ENCODE data around the gene SENP2. TPM values are rescaled to one million over a fixed set of nuclear protein-coding genes. Genes with fewer than 3 reads are reported as not detected.
"Not testable (repeated sequence)": the region's sequence is repeated elsewhere in the genome, so short reads cannot be mapped to it uniquely, and the experiment has no call there.

SENP2 gene
- 10 to 100 TPM; 11.8 to 15.0 (median 13.1) TPM for polyA plus RNA-seq

DNA sequence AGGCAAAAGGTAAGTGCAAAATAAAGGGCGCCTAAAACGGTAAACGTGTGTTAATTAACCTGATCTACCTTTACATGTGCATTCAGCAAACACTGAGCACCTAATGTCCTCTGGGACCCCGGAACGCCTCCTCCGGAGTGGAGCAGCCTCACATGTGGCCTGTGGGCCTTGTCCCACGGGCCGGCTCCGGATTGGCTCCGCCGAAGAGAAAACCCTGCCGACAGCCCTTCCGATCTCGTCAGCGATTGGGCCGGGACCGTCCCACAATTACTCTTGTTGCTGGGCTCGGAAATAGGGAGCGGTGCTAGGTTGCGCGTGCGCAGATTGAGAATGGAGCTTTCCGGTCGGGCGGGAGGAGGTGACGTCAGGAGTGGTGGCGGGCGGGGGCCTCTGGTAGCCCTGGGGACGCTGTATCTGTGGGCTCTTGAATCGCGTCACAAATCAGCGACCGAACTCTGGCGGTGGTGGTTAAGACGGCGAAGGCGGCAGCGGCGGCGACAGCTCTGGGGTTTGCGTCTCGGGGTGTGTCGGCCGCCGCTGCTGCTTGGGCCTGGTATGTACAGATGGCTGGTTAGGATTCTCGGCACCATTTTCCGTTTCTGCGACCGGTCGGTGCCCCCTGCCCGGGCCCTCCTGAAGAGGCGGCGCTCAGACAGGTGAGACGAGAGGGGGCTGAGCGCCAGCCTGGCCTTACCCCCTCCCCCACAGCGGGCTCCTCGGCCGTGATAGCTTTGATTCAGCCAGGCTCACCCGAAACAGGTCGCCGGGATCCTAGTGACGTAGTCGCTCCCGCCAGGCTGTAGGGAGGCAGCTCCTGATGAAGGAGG, at the start of gene SENP2:
Gene SENP2, plus strand, starts transcription at position 437 of the 827 bp plus-strand sequence. Its CDS starts 119 bp downstream, at position 556.
- Mint-ChIP-seq H3K9me3 (no peaks in the 10 kb centered on the region), H3K27me3 (ENCODE audit: low read depth in 3 of 3) (peaks cover 8 to 23% (median 12%) of the 10 kb centered on the region in 3 donors), H3K27ac (peak within 1 kb of the TSS; percentile 88 to 96 (median 93)), H3K36me3 (no peaks in the 10 kb centered on the region), H3K4me3 (peak within 1 kb of the TSS; percentile 78 to 94 (median 85)), H3K4me1 (peaks cover 50 to 56% of the 10 kb centered on the region in 2 donors)
- DNase-seq: peak; percentile 100

DNA sequence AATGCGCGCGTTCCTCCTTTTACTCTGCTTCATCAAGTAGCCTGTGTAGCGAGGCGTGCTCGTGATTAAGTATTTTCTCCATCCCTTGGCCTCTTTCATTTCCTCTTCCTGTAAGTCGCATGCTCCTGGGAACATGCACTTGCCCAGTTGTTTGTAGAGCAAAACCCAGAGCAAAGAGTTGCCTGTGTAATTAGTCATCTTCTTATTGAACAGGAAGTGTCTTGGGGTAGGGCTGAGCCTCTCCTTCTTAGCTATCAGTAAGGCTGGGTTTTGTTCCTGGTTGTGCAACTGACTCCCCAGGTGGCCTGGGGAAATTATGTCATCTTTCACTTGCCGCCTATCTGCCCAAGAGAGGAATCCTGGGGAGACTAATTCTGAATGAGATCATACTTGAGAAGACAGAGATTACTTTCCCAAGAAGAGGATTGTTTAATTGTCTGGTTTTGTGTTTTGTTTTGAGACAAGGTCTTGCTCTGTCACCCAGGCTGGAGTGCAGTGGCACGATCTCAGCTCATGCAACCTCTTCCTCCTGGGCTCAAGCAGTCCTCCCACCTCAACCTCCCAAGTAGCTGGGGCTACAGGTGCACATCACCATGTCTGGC, 48.6 kb upstream of the SENP2 start:
- Mint-ChIP-seq H3K9me3 (no peaks in the 10 kb centered on the region), H3K27me3 (ENCODE audit: low read depth in 3 of 3) (peaks cover 0 to 5% (median 0%) of the 10 kb centered on the region in 3 donors), H3K4me1 (peaks cover 0 to 5% of the 10 kb centered on the region in 2 donors), H3K4me3 (no peak overlapping the region), H3K36me3 (no peaks in the 10 kb centered on the region), H3K27ac (peak overlapping the region in 1 of 6 donors; percentile 42)
- DNase-seq: no peak

DNA sequence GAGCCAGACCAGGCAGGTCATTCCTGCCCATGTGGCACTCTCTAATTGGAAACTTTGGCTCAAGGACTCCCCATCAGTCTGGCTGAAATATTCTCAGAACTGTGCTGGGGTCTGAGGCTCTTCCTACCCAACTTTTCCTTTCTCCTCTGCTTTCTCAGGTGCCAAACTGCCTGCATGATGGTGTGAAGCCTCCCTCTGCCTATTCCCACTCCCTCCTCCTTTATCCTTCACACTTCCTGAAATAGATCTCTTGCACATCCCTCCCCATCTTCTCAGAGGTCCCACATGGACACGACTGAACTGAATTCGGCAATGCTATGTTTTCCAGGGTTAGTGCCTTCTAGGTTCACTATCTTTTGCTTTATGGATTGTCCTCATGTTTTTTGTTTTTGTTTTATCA, 46.2 kb upstream of the SENP2 start:
- Mint-ChIP-seq H3K4me3 (no peak overlapping the region), H3K4me1 (peaks cover 0 to 5% of the 10 kb centered on the region in 2 donors), H3K9me3 (no peaks in the 10 kb centered on the region), H3K36me3 (no peaks in the 10 kb centered on the region), H3K27me3 (ENCODE audit: low read depth in 3 of 3) (peaks cover 0 to 8% (median 2%) of the 10 kb centered on the region in 3 donors), H3K27ac (no peak overlapping the region)
- no peak for DNase-seq

DNA sequence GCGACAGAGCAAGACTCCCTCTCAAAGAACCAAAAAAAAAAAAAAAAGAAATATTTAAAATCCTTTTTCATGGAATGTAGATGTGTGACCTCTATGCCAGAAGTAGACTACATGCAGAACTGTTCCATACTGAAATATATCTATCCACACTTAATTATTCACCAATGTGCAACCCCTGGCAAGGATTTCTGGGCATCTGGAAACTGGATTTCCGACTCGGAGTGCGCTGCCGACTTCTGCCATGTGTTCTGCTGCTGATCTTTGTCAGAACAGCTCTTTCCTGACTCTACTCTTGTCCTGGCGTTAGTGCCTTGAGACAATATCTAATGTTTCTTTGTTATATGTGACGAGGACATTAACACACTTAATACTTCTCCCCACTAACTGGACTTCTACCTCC, 45.4 kb upstream of the SENP2 start:
- Mint-ChIP-seq H3K9me3 (no peaks in the 10 kb centered on the region), H3K4me1 (peaks cover 0 to 5% of the 10 kb centered on the region in 2 donors), H3K27me3 (ENCODE audit: low read depth in 3 of 3) (peaks cover 0 to 8% (median 2%) of the 10 kb centered on the region in 3 donors)

DNA sequence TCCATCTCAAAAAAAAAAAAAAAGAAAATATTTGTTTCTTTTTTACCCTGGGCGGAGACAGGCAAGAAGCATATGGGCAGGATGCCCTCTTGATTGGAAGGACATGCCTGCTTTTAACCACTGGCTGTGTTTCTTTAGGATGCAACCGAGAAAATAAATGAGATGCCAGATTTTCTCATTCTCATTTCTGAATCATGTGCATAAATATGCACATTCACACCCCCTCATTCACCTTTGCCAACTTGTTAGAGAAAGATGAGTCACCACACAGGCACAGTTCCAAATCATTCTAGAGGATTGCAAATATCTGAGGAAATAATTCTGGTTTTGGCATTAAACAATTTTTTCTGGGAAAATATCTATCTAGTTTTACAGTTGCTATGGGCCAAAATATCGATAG, 37.0 kb upstream of the SENP2 start:
- Mint-ChIP-seq H3K9me3 (no peaks in the 10 kb centered on the region), H3K36me3 (no peaks in the 10 kb centered on the region), H3K27me3 (ENCODE audit: low read depth in 3 of 3) (no peaks in the 10 kb centered on the region), H3K27ac (no peak overlapping the region), H3K4me1 (peaks cover 9 to 14% of the 10 kb centered on the region in 2 donors), H3K4me3 (no peak overlapping the region)
- no peak for DNase-seq

More for the DNA sequence above, 45.4 kb upstream of the SENP2 start:
- no peak overlapping the region for H3K4me3 Mint-ChIP-seq
- no peaks in the 10 kb centered on the region for H3K36me3 Mint-ChIP-seq
- no peak overlapping the region for H3K27ac Mint-ChIP-seq
- no peak for DNase-seq

DNA sequence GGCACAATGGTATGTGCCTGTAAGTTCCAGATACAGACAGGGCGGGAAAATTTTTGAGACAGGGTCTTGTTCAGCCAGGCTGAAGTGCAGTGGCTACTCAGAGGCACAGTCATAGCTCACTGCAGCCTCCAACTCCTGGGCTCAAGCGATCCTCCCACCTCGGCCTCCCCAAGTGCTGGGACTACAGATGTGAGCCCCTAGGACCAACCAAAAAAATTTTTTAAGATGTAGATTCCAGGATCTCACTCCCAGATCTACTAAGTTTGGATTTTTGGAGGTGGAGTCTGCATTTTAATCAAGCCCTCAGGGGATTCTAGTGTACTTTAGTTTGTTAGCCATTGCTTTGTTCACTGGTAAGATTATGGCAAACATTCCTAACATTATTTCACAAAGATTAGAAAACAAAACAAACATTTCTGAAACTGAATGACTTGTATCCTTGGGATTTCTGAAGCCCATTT, 36.4 kb upstream of the SENP2 start:
- peaks cover 9 to 14% of the 10 kb centered on the region in 2 donors for H3K4me1 Mint-ChIP-seq
- DNase-seq: no peak
- no peaks in the 10 kb centered on the region for H3K27me3 Mint-ChIP-seq (ENCODE audit: low read depth in 3 of 3)
- no peaks in the 10 kb centered on the region for H3K36me3 Mint-ChIP-seq
- H3K27ac Mint-ChIP-seq: no peak overlapping the region
- no peaks in the 10 kb centered on the region for H3K9me3 Mint-ChIP-seq
- no peak overlapping the region for H3K4me3 Mint-ChIP-seq

DNA sequence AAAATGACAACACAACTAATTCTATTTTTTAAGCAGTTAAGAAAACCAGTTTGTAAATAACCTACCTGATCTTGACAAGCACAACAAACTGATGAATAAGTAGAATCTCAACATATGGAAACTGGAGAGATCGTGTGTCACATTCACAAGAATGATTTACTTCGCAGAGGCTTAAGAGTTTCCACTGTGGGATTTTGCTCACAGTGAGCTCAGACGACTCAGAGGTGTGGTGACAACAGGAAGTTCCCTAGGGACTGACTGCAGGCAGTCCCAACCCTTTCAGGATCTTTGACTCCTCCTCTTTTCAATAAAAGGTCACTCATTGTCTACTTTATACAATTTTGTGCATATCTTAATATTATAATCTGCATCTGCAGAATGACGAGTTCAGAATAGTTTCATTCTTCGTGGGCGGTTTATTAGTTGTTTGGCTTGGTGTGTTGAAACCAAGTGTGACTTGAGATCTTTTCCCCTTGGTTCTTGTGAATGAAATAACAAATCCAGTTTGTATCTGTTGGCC, 33.7 kb upstream of the SENP2 start, which contains the start of gene LIPH:
Gene LIPH, minus strand, starts transcription at position 231 of the 520 bp plus-strand sequence. Its CDS starts 117 bp downstream, at position 114.
- H3K27me3 Mint-ChIP-seq (ENCODE audit: low read depth in 3 of 3): no peaks in the 10 kb centered on the region
- no peaks in the 10 kb centered on the region for H3K9me3 Mint-ChIP-seq
- peaks cover 6 to 9% of the 10 kb centered on the region in 2 donors for H3K4me1 Mint-ChIP-seq
- no peaks in the 10 kb centered on the region for H3K36me3 Mint-ChIP-seq
- peak within 1 kb of the TSS in 3 of 5 donors; percentile 3 to 64 (median 29) for H3K4me3 Mint-ChIP-seq
- H3K27ac Mint-ChIP-seq: no peak within 1 kb of the TSS
- no peak for DNase-seq

DNA sequence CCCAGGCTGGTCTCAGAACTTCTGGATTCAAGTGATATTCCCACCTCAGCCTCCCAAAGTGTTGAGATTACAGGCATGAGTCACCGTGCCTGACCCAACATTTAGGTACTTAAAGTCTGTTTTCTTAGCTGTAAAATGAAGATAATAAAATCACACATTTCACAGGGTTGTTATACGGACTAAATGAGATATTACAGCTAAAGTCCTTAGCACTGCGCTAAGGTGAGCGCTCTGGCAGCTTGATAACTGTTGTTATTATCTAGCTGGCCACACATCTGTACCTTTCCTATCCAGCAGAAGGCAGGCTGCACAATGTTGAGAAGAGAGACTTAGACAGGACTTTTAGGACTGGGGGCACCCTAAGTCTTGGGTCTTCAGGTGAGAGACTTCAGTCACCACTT, 31.0 kb upstream of the SENP2 start:
- Mint-ChIP-seq H3K27ac (no peak overlapping the region), H3K36me3 (no peaks in the 10 kb centered on the region), H3K4me1 (peaks cover 18 to 24% of the 10 kb centered on the region in 2 donors), H3K27me3 (ENCODE audit: low read depth in 3 of 3) (peaks cover 3 to 7% (median 3%) of the 10 kb centered on the region in 3 donors), H3K9me3 (no peaks in the 10 kb centered on the region), H3K4me3 (no peak overlapping the region)
- no peak for DNase-seq

DNA sequence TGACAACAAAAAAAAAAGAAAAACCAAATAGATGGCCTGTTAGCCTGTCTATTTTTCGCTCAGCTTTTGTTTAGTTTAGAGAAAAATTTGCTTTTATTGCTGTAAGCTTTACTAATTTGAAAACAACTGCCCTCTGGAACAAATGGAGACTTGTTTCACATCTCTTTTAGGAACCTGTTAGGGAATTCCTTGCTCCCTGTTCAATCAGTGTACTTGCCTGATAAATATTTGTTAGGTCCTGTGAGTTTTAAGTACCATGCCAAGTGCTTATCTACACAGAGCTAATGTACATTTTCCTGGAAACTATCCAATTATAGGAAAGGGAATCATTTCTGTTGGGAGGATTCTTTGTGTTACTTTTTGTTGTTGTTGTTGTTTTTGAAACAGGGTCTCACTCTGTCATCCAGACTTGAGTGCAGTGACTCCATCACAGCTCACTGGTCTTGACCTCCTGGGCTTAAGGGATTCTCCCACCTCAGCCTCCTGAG, 30.2 kb upstream of the SENP2 start:
- H3K9me3 Mint-ChIP-seq: no peaks in the 10 kb centered on the region
- DNase-seq: no peak
- H3K27ac Mint-ChIP-seq: no peak overlapping the region
- no peak overlapping the region for H3K4me3 Mint-ChIP-seq
- H3K36me3 Mint-ChIP-seq: no peaks in the 10 kb centered on the region
- peaks cover 3 to 7% (median 5%) of the 10 kb centered on the region in 3 donors for H3K27me3 Mint-ChIP-seq (ENCODE audit: low read depth in 3 of 3)
- peaks cover 19 to 24% of the 10 kb centered on the region in 2 donors for H3K4me1 Mint-ChIP-seq

DNA sequence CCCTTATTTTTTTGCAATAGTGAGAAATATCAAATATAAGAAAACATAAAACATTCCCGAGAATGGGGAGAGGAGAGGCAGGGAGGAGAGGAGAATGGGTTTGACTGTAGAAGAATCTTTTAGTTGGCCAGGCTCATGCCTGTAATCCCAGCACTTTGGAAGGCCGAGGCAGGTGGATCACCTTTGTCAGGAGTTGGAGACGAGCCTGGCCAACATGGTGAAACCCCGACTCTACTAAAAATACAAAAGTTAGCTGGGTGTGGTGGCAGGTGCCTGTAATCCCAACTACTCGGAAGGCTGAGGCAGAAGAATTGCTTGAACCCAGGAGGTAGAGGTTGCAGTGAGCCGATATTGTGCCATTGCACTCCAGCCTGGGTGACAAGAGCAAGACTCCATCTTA, 29.5 kb upstream of the SENP2 start:
- not testable (repeated sequence) for H3K9me3 Mint-ChIP-seq; H3K36me3 Mint-ChIP-seq; H3K27ac Mint-ChIP-seq; H3K4me3 Mint-ChIP-seq; H3K27me3 Mint-ChIP-seq (ENCODE audit: low read depth in 3 of 3); DNase-seq
- H3K4me1 Mint-ChIP-seq: peaks cover 27 to 30% of the 10 kb centered on the region in 2 donors

DNA sequence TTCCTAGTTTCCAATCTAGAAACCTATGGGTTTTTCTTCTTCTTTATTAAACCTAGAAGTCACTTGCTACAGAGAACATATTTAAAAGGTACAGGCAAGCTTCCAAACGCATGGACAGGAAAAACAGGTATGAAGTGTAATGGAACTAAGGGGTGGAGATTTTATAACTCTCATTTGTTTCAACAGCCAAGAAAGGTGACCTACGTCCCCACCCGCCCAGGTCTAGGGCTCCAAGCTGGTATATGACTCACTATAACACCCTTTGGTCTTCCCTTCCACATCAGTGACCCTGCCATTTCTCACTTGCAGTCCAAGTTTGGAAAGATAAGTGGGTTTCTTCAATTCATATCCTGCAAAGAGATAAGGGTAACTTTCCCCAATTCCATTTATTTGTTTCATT, 27.7 kb upstream of the SENP2 start:
- no peaks in the 10 kb centered on the region for H3K36me3 Mint-ChIP-seq
- H3K27me3 Mint-ChIP-seq (ENCODE audit: low read depth in 3 of 3): peaks cover 3 to 7% (median 5%) of the 10 kb centered on the region in 3 donors
- peak overlapping the region in 1 of 5 donors; percentile 93 for H3K4me3 Mint-ChIP-seq
- H3K27ac Mint-ChIP-seq: peak overlapping the region in 1 of 6 donors; percentile 10
- no peaks in the 10 kb centered on the region for H3K9me3 Mint-ChIP-seq
- no peak for DNase-seq
- H3K4me1 Mint-ChIP-seq: peaks cover 29 to 30% of the 10 kb centered on the region in 2 donors

DNA sequence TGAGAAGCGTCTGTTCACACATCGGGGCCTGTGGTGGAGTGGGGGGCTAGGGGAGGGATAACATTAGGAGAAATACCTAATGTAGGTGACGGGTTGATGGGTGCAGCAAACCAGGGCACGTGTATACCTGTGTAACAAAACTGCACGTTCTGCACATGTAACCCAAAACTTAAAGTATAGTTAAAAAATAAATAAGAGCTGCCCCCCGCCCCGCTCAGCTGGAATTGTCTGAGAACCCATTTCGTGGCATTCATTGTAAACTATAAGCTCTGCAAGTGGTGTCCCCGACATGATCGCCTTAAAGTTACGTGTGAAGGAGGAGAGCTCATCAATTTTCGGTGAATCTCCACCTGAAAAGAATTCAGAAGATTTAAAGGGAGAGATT, 26.4 kb upstream of the SENP2 start:
- Mint-ChIP-seq H3K9me3 (no peaks in the 10 kb centered on the region), H3K27me3 (ENCODE audit: low read depth in 3 of 3) (peaks cover 3 to 7% (median 5%) of the 10 kb centered on the region in 3 donors), H3K4me1 (peaks cover 29 to 30% of the 10 kb centered on the region in 2 donors), H3K36me3 (no peaks in the 10 kb centered on the region), H3K27ac (peak overlapping the region in 2 of 6 donors; percentile 45 to 59), H3K4me3 (peak overlapping the region; percentile 89 to 93 (median 91))
- DNase-seq: no peak

DNA sequence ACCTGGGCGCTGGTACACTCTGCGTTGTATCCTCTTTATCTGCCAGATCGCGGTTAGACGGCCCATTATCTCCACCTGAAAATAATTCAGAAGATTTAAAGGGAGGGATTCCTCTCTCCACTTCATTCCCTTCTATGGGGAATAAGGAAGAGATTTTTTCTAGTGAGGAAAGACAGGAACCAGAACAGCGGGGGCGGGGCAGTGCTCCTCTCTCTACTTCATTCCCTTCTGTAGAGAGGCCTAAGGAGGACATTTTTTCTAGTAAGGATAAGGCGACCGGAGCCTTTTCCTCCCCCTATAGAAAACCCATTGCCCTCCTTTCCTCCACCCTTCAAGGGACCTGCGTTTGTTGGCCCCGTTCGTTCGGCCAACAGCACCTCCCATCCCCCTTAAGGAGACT, 25.4 kb upstream of the SENP2 start:
- Mint-ChIP-seq H3K27me3 (ENCODE audit: low read depth in 3 of 3) (peaks cover 3 to 7% (median 5%) of the 10 kb centered on the region in 3 donors), H3K36me3 (no peaks in the 10 kb centered on the region), H3K27ac (peak overlapping the region in 1 of 6 donors; percentile 46), H3K4me3 (peak overlapping the region in 1 of 5 donors; percentile 76), H3K9me3 (no peaks in the 10 kb centered on the region), H3K4me1 (peaks cover 29 to 30% of the 10 kb centered on the region in 2 donors)
- DNase-seq: no peak
